K562 (cell line): ENCODE data around the gene BANK1.

Source experiments
- NR3C1 ChIP-seq: sonication (generic); formaldehyde crosslinking; IDR thresholded peaks from 2 replicates; pipeline ENCODE4 v1.8.1; 2022; ENCODE audit warnings: missing genetic modification reagents
- TARDBP ChIP-seq: fragments of 450-650 bp; IDR thresholded peaks from 2 replicates; pipeline ENCODE4 v1.6.1; 2016
- TF ChIP-seq, protein P1 (sequence below), 3 experiments: IDR thresholded peaks in 2 of 3; conservative IDR thresholded peaks in 1 of 3; 2 replicates each; pipeline ENCODE4 v1.5.1; 2011 to 2012; ENCODE audit warnings: low read length in 3 of 3, mild to moderate bottlenecking in 3 of 3, control low read depth in 2 of 3, improper control_type of control experiment in 1 of 3, inconsistent platforms in 1 of 3, low read depth in 1 of 3, mixed read lengths in 1 of 3, moderate library complexity in 1 of 3; ENCODE audit not compliant: insufficient read depth in 2 of 3
- TF ChIP-seq, protein P2 (sequence below): fragments of 250-450 bp; sonication (Bioruptor Pico); IDR thresholded peaks from 2 replicates; pipeline ENCODE4 v1.8.0; 2021; ENCODE audit warnings: moderate library complexity, mild to moderate bottlenecking, inconsistent platforms

DNA sequence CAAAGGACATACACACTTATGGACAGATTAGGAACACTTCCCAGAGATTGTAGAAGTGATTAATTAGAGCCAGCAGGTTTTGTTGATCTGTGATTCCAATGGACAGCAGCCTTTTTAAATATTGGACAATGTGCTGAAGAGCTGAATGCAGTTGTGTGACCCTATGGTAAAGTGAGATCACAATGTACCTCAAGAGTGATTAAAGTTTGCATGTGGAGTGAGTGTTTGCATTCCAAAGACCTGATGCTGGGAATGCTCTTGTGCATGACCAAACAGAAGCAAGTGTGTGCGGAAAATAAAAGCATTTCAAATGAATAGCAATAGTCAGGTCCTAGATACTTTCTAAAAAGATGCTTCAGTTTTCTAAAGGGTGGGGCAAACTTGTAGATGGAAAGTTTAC lies 154.1 kb downstream of the BANK1 start:
- TF ChIP-seq TARDBP, result no peak
- TF ChIP-seq, protein P1, sequence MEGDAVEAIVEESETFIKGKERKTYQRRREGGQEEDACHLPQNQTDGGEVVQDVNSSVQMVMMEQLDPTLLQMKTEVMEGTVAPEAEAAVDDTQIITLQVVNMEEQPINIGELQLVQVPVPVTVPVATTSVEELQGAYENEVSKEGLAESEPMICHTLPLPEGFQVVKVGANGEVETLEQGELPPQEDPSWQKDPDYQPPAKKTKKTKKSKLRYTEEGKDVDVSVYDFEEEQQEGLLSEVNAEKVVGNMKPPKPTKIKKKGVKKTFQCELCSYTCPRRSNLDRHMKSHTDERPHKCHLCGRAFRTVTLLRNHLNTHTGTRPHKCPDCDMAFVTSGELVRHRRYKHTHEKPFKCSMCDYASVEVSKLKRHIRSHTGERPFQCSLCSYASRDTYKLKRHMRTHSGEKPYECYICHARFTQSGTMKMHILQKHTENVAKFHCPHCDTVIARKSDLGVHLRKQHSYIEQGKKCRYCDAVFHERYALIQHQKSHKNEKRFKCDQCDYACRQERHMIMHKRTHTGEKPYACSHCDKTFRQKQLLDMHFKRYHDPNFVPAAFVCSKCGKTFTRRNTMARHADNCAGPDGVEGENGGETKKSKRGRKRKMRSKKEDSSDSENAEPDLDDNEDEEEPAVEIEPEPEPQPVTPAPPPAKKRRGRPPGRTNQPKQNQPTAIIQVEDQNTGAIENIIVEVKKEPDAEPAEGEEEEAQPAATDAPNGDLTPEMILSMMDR (IDR thresholded peaks at IDR 0.05 in 2 of 3, conservative IDR thresholded peaks at IDR 0.05 in 1 of 3; ENCODE audit: insufficient read depth in 2 of 3, low read depth in 1 of 3, low read length in 3 of 3), result no peak
- no peak for TF ChIP-seq NR3C1 (CRISPR knock-in tag)
- TF ChIP-seq, protein P2, sequence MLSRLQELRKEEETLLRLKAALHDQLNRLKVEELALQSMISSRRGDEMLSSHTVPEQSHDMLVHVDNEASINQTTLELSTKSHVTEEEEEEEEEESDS (CRISPR knock-in tag), result no peak
